Ramos (cell line): ENCODE measurements around the gene DCP1A.
"Not testable (repeated sequence)": the region's sequence is repeated elsewhere in the genome, so short reads cannot be mapped to it uniquely, and the experiment has no call there.

Experiments
- in situ Hi-C: fragments of 300-500 bp; cut with MboI; formaldehyde crosslinking; loops from one replicate; pipeline ENCODE4 v1.14.3; 2022; ENCODE audit warnings: low sequenced_read_pairs; ENCODE audit not compliant: unreplicated experiment

DCP1A gene

DNA sequence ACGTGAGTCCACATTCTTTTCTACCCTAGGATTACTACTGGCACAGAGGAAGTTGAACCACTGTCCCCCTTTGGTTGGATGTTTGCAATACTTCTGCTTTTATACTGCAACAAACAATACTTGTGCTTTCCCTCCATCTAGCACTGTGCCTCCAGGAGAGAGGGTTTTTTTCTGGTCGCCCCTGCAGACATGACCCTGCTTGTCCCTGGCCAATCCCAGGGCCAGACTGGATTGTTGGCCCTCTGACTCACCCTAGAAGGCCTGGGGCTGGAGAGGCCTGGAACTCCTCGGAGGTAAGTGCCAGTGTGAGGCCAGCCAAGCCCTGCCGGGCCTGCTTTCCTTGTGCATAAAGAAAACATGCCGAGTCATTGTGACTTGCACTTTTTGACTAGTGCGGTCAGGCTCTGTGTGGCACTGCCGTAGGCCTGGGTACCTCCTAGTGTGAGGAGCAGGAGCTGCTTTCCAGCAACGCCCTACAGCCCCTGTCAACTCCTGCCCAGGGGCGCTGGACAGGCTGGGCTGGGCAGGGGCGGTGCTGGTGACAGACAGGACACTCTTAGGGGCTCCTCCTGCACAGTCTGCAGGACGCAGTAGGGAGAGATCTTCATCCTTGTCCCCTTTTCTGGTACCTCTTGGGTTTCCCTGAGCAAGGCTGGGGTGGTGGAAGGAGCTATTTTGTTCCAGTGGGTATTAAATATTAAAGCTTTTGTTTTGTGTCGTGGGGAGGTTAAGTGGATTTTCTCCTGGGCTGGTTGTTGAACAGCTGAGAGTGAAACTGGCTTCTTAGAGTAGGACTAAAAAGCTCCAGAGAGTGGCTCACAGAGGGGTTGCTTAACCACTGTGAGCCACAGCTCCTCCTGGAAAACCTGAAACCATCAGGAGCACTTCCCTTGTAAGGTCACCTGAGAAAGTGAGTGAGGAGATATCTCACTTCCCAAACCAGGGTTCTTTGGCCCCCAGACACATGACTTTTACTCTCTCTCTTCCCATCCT is 77.2 kb downstream of the DCP1A start:
- in situ Hi-C loops: no loop called here

DNA sequence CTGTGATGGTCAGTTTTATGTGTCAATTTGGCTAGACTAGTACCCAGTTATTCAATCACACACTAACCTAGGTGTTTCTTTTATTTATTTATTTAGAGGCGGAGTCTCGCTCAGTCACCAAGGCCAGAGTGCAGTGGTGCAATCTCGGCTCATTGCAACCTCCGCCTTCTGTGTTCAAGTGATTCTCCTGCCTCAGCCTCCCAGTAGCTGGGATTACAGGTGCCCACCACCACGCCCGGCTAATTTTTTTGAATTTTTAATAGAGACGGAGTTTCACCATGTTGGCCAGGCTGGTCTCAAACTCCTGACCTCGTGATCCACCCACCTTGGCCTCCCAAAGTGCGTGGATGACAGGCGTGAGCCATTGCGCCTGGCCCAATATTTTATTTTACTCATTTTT is 78.2 kb downstream of the DCP1A start:
- in situ Hi-C loops: not testable (repeated sequence)

DNA sequence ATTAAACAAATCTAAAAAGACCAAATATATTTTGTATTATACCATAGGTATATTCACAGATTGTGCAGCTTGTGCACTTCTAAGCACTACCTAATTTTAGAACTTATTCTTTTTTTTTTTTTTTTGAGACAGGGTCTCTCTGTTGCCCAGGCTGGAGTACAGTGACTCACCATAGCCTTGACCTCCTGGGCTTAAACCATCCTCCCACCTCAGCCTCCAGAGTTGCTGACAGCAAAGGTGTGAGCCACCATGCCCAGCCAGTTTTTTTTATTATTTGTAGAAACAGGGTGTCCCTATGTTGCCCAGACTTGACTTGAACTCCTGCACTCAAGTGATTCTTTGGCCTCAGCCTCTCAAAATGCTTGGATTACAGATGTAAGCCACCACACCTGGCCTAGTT is 79.6 kb downstream of the DCP1A start:
- in situ Hi-C loops: no loop called here

GRCh38 chr3:53264718-53265117 is 82.6 kb downstream of the DCP1A start:
- in situ Hi-C loops: no loop called here

- in situ Hi-C loops: no loop called here
These were observed 83.4 kb downstream of the DCP1A start for GRCh38 chr3:53263907-53264306.

DNA sequence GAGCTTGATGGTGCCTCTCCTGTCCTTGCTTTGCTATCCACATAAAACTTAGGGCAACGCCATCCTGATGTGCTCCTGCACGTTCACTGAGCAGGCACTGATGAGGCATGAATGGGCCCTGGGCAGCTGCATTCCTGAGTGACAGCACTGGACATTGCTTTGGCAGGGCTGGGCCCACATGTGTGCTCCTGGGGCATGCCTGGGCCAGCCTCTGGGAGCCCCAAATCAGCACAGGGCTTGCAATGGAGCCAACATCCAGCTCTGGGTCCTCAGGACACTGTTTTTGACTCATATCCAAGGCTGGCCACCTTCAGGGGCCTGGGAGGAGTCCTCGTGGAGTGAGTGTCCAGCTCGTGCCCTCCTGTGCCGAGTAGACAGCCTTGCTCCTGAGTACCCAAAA is 85.6 kb downstream of the DCP1A start:
- in situ Hi-C loops: no loop called here

DNA sequence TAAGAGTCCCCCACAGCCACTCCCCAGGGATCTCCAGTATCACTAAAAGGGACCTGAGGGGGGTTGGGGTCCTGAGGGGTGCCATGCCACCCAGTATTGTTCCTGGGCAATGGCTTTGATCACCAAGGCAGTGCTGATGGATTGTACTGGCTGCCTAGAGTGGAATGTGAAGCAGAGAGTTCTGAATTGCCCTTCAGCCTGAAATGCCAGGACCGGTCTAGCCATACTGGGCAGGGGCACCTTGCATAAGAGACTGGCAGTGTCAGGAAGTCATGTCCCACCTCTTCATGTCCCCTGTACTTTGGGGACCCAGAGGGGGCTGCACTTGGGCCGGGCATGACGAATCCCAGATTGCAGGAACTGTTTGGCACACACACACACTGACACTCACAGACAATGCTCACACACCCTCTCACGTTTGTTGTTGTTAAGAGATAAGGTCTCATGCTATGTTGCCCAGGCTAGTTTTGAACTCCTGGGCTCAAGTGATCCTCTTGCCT is 87.0 kb downstream of the DCP1A start:
- in situ Hi-C loops: no loop called here

DNA sequence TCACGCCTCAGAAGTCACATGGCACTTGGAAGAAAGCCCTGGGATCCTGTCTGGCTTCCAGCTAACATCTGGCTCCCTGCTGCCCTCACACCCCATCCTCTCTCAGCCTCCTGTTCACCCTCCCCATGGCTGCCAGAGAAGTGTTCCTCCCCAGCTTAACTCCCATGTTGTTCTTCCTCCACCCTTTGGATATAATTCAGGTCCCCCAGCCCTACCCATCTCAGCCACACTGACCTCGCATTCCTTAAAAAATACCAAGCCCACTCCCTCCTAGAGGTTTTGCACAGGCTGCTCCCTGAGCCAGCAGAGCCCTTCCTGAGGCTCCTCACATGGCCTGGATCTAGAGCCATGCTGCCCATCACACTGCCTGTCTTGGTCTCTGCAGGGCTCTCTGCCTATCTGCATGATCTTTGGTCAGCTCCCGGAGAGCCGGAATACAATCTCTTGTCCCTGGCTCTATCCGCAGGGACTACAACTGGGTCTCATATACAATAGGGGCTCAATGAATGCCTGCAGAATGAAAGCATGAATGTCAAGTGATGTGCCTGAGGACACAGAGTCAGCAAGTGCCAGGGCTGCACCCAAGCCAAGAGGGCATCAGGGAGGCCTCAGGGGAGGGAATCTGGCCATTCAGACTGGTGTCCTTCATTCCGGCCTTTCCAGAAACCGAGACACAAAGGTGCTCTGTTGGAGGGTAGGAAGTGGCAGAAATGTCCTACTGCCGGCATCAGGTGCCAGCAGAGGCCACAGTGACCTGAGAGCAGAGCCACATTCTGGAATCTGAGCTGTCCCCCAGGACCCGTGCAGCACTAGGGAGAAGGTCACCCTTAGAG is 87.7 kb downstream of the DCP1A start:
- in situ Hi-C loops: no loop called here

DNA sequence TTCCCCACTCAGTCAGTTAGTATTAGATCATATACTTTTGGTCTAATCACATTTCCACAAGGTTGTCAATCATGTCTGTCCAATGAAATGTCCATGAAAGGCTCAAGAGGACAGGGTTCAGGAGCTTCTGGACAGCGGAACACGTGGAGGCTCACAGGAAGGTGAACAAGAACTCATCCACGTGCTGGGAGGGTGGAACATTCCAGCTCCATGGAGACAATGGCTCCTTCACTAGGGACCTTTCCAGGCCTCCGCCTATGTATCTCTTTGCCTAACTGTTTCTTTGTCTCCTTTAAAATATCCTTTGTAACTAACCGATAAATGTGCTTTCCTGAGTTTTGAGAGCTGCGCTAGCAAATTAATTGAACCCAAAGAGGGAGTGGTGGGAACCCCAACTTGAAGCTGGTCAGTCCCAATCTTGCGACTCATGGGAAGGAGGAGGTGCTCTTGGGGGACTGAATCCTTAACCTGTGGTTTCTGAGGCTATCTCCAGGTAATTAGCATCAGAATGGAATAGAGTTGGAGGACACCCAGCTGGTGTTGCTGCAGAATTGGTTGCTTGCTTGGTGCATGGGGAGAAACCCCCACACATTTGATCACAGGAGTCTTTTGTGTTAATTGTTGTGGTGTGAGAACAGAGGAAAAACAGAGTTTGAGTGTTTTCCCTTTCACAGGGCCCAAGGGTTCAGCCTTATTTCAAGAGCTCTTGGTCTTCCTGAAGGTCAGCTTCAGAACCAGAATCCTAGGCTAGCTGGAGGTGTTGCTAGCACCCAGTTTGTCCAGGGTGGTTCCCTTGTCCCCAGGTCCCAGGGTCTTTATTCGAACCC is 88.5 kb downstream of the DCP1A start:
- in situ Hi-C loops: no loop called here

DNA sequence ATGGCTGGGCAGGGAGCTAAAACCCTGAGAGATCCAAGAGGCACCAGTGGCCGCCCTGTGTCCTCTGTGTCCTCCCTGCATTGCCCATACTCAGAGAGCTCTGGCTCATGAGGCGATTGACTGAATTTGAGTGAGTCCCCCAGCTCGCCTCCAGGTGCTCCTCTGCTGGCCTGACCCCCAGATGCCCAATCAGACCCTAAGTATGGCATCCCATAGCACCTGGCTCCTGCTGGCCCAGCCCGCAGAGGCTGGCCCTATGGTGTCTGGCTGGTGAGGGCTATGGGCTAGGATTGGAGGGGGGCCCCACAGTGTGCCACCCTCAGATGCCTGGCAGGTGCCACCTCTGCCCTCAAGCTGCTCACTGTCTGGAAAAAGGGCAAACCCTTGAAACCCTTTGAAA is 89.9 kb downstream of the DCP1A start:
- in situ Hi-C loops: no loop called here

DNA sequence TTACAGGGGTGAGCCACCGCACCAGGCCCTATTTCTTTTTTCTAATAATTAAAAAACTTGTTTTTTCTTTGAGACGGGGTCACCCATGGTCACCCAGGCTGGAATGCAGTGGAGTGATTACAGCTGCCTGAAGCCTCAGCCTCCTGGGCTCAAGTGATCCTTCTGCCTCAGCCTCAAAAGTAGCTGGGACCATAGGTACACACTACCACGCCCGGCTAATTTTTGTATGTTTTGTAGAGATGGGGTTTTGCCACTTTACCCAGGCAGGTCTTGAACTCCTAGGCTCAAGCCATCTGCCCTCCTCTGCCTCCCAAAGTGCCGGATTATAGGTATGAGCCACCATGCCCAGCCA is 90.7 kb downstream of the DCP1A start:
- in situ Hi-C loops: no loop called here

- in situ Hi-C loops: no loop called here
These were observed 91.3 kb downstream of the DCP1A start, which contains the start of gene TKT for GRCh38 chr3:53255775-53256703. TSS of gene TKT (minus strand) at chr3:53256022. CDS start at chr3:53255942, 80 bp downstream.

GRCh38 chr3:53255423-53255774 is 91.9 kb downstream of the DCP1A start:
- in situ Hi-C loops: no loop called here

DNA sequence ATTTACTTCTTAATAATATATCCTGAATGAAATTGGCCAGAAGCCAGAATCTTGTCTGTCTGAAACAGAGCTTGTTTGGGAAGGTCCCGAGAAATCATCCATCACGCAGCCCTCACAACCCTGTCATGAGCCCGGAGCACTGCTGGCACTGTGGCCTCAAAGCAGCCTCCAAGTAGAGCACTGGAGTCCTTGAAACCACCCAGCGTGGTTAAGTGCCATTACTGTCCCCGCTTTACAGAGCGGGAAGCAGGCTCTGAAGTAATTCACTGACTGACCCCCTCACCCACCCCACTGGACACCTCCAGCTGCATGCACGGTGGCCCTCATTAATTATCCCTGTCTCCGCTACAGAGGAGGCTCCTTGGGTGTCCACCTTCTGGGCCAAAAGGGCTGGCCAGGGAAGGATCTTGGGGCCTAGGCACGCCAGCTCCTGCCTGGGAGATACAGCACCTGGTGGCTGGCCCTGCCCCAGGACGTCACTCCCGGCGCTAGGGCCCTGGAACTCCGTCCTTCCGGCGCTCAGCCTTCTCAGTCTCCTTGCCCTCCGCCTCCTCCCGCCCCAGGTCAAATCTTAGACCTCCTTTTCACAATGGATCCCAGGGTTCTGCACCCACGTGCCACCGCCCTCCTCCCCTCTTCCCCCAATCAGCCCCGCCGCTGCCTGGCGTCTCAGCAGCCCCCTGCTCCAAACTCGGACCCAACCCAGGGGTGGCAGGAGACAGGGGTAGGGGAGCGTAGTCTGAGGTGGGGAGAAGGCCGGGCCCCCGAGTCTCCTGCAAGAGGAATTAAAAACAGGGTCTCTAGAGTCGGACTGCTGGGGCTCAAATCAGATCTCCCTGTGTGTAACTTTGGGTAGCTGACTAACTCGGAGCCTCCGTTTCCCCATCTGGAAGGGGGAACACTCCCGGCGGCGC is 92.6 kb downstream of the DCP1A start:
- in situ Hi-C loops: no loop called here

DNA sequence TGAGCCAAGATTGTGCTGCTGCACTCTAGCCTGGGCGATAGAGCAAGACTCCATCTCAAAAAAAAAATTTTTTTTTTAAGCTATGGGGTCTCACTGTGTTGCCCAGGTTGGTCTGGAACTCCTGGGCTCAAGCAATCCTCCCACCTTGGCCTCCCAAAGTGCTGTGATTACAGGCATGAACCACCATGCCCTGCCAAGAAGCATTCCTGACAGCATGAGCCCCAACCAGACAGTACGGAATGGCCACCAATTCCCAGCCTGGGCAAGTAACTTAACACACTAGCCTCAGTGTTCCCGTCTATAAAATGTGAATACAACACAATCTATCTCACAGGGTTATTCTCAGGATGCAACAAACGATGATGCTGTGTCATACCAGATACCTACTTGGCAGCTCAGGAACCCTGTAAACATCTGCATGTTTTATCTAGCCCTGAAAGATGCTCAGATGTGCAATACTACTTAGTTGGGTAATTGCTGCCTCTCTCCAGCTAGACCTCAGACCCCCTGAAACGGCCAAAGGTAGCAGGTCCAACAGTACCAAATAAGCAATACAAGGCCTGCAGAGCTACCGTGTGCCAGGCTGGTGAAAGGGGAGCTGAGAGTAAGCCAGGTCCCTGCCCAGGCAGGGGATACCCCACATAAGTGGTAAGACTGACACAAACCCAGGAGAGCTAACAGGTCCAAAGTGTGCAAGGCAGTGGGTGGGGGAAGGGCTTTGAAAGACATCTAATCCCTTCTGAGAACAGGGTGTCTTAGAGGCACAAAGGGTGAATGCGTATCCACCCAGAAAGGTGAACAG is 93.4 kb downstream of the DCP1A start:
- in situ Hi-C loops: no loop called here

DNA sequence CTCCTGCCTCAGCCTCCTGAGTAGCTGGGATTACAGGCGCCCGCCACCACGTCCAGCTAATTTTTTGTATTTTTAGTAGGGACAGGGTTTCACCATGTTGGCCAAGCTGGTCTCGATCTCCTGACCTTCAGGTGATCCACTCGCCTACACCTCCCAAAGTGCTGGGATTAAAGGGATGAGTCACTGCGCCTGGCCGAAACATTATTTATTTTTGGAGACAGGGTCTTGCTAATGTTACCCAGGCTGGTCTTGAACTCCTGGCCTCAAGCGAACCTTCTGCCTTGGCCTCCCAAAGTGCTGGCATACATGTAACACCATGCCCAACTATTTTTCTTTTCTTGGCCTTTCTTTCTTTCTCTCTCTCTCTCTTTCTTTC is 94.4 kb downstream of the DCP1A start:
- in situ Hi-C loops: not testable (repeated sequence)
